SK-N-MC (cell line): ENCODE measurements around the gene PTBP1.

Experiments
- EZH2 ChIP-seq: fragments of 200-600 bp; sonication (generic); IDR thresholded peaks from one replicate; pipeline ENCODE4 v1.6.1; 2017; ENCODE audit warnings: antibody characterized with exemption
- POLR2AphosphoS5 ChIP-seq: IDR thresholded peaks from 2 replicates; pipeline ENCODE4 v1.6.1; 2012; ENCODE audit warnings: mild to moderate bottlenecking, low read depth, low read length, borderline replicate concordance

GRCh38 chr19:858284-858683 is 61.0 kb downstream of the PTBP1 start:
- TF ChIP-seq POLR2AphosphoS5 (no peak), EZH2 (no peak)
